HUES6 (cell line): ENCODE data around the gene PRKAB2.
"Not testable (repeated sequence)": the region's sequence is repeated elsewhere in the genome, so short reads cannot be mapped to it uniquely, and the experiment has no call there.

ENCODE experiments used
- H3K27ac ChIP-seq: 2 replicates; pipeline ENCODE4 v1.7.0; 2013; ENCODE audit warnings: low read depth, mild to moderate bottlenecking, low read length, inconsistent platforms
- H3K27me3 ChIP-seq: 2 replicates; pipeline ENCODE4 v1.6.1; 2013; ENCODE audit warnings: low read length; ENCODE audit not compliant: control insufficient read depth, insufficient read depth
- H3K36me3 ChIP-seq: 2 replicates; pipeline ENCODE4 v1.6.1; 2013; ENCODE audit warnings: low read length; ENCODE audit not compliant: control insufficient read depth, insufficient read depth
- H3K4me1 ChIP-seq: 2 replicates; pipeline ENCODE4 v1.6.1; 2013; ENCODE audit warnings: low read length; ENCODE audit not compliant: control insufficient read depth, insufficient read depth
- H3K4me3 ChIP-seq: 2 replicates; pipeline ENCODE4 v1.5.1; 2013; ENCODE audit warnings: low read depth, low read length
- H3K9ac ChIP-seq: one replicate; pipeline ENCODE4 v1.6.1; 2013; ENCODE audit warnings: mild to moderate bottlenecking, low read length
- H3K9me3 ChIP-seq: 2 replicates; pipeline ENCODE4 v1.6.1; 2013; ENCODE audit warnings: low read depth, low read length; ENCODE audit not compliant: control insufficient read depth, insufficient read depth

Gene PRKAB2

GRCh38 chr1:147109762-147110161, 62.5 kb downstream of the PRKAB2 start:
- no peaks in the 10 kb centered on the region; the same call in 1 of the 2 replicates for H3K4me1 ChIP-seq
- no peak overlapping the region for H3K9ac ChIP-seq
- H3K4me3 ChIP-seq = no peak overlapping the region
- no peaks in the 10 kb centered on the region for H3K27me3 ChIP-seq
- no peaks in the 10 kb centered on the region for H3K36me3 ChIP-seq
- no peaks in the 10 kb centered on the region for H3K9me3 ChIP-seq
- H3K27ac ChIP-seq = no peak overlapping the region

GRCh38 chr1:147109041-147109440, 63.2 kb downstream of the PRKAB2 start:
- Histone ChIP-seq H3K27me3 (no peaks in the 10 kb centered on the region), H3K4me1 (no peaks in the 10 kb centered on the region; the same call in 1 of the 2 replicates), H3K9me3 (no peaks in the 10 kb centered on the region), H3K36me3 (no peaks in the 10 kb centered on the region), H3K4me3 (no peak overlapping the region), H3K27ac (no peak overlapping the region), H3K9ac (no peak overlapping the region)

GRCh38 chr1:147106407-147106881, 65.8 kb downstream of the PRKAB2 start:
- not testable (repeated sequence) for H3K9me3 ChIP-seq, H3K9ac ChIP-seq, H3K27ac ChIP-seq, H3K27me3 ChIP-seq, H3K4me1 ChIP-seq, H3K4me3 ChIP-seq, H3K36me3 ChIP-seq

GRCh38 chr1:147105909-147106308, 66.4 kb downstream of the PRKAB2 start:
- no peaks in the 10 kb centered on the region for H3K27me3 ChIP-seq
- no peak overlapping the region for H3K27ac ChIP-seq
- H3K9me3 ChIP-seq = no peaks in the 10 kb centered on the region
- H3K4me3 ChIP-seq = no peak overlapping the region
- H3K36me3 ChIP-seq = no peaks in the 10 kb centered on the region
- no peak overlapping the region for H3K9ac ChIP-seq
- H3K4me1 ChIP-seq = no peaks in the 10 kb centered on the region; the same call in 1 of the 2 replicates
